ENCODE results near the gene TMEM74B. TPM values are rescaled to one million over a fixed set of nuclear protein-coding genes. Genes with fewer than 3 reads are reported as not detected.

Gene TMEM74B
- total RNA-seq, 1 experiment from 2014 or later = 1.1 TPM

- H3K27ac ChIP-seq (ENCODE audit: low read length) = no peak overlapping the region
- ChIA-PET CTCF (no interaction called here), POLR2A (no interaction called here)
- H3K9me3 ChIP-seq (ENCODE audit: control insufficient read depth, insufficient read depth, low read depth, low read length) = no peaks in the 10 kb centered on the region
- intact Hi-C loops (cut with micrococcal nuclease; ENCODE audit: unreplicated experiment) = no loop called here
- ATAC-seq (no peak), DNase-seq (ENCODE audit: low read depth, low spot score) (no peak)
- H3K4me3 ChIP-seq (ENCODE audit: low read depth in 2 of 2, low read length in 2 of 2) = no peak overlapping the region
- BruUV-seq (replicated peaks) = no TSS peak
- H3K27me3 ChIP-seq (ENCODE audit: control insufficient read depth, insufficient read depth, low read length) = no peaks in the 10 kb centered on the region
- TF ChIP-seq REST (IDR thresholded peaks at IDR 0.05; ENCODE audit: insufficient read depth in 1 of 2, low read depth in 2 of 2, low read length in 1 of 2) = no peak
- TF ChIP-seq POLR2AphosphoS5 (IDR thresholded peaks at IDR 0.05; ENCODE audit: low read depth, low read length) = no peak
- no peak for TF ChIP-seq SIN3A (IDR thresholded peaks at IDR 0.05; ENCODE audit: borderline replicate concordance, insufficient read depth, low read depth, low read length)
- TF ChIP-seq CTCF (IDR thresholded peaks at IDR 0.05) = no peak
- TF ChIP-seq TCF7L2 (IDR thresholded peaks at IDR 0.05; ENCODE audit: low read depth, low read length) = no peak
- peaks cover 43% of the 10 kb centered on the region for H3K36me3 ChIP-seq (ENCODE audit: control insufficient read depth, insufficient read depth, low read length)
- H3K4me1 ChIP-seq (ENCODE audit: control insufficient read depth, insufficient read depth, low read length) = no peaks in the 10 kb centered on the region
- in situ Hi-C loops (cut with HindIII; ENCODE audit: low pct_unique_long_range_greater_than_20kb, low sequenced_read_pairs) = no loop called here
These were observed 47.5 kb downstream of the TMEM74B start for GRCh38 chr20:1137236-1137635.

- intact Hi-C loops (cut with micrococcal nuclease; ENCODE audit: unreplicated experiment) (no loop called here), in situ Hi-C loops (cut with HindIII; ENCODE audit: low pct_unique_long_range_greater_than_20kb, low sequenced_read_pairs) (no loop called here)
- TF ChIP-seq SIN3A (IDR thresholded peaks at IDR 0.05; ENCODE audit: borderline replicate concordance, insufficient read depth, low read depth, low read length) = no peak
- no peak for TF ChIP-seq CTCF (IDR thresholded peaks at IDR 0.05)
- TF ChIP-seq TCF7L2 (IDR thresholded peaks at IDR 0.05; ENCODE audit: low read depth, low read length) = no peak
- TF ChIP-seq REST (IDR thresholded peaks at IDR 0.05; ENCODE audit: insufficient read depth in 1 of 2, low read depth in 2 of 2, low read length in 1 of 2) = no peak
- TF ChIP-seq POLR2AphosphoS5 (IDR thresholded peaks at IDR 0.05; ENCODE audit: low read depth, low read length) = no peak
- no peaks in the 10 kb centered on the region for H3K27me3 ChIP-seq (ENCODE audit: control insufficient read depth, insufficient read depth, low read length)
- H3K27ac ChIP-seq (ENCODE audit: low read length) = no peak overlapping the region
- ATAC-seq (no peak), DNase-seq (ENCODE audit: low read depth, low spot score) (no peak)
- H3K4me1 ChIP-seq (ENCODE audit: control insufficient read depth, insufficient read depth, low read length) = no peaks in the 10 kb centered on the region
- ChIA-PET POLR2A (no interaction called here), CTCF (no interaction called here)
- no TSS peak for BruUV-seq (replicated peaks)
- no peaks in the 10 kb centered on the region for H3K9me3 ChIP-seq (ENCODE audit: control insufficient read depth, insufficient read depth, low read depth, low read length)
- H3K4me3 ChIP-seq (ENCODE audit: low read depth in 2 of 2, low read length in 2 of 2) = no peak overlapping the region
- H3K36me3 ChIP-seq (ENCODE audit: control insufficient read depth, insufficient read depth, low read length) = peaks cover 30% of the 10 kb centered on the region
These were observed 49.9 kb downstream of the TMEM74B start for GRCh38 chr20:1134836-1135235.
